GM21528 (cell line): ENCODE measurements around the gene DNAAF2.
"Not testable (repeated sequence)": the region's sequence is repeated elsewhere in the genome, so short reads cannot be mapped to it uniquely, and the experiment has no call there.

Source experiments
- ATAC-seq: cut with Tn5 transposase; IDR thresholded peaks from one replicate; pipeline ENCODE4 v1.9.1; 2021; ENCODE audit warnings: mild to moderate bottlenecking, moderate library complexity; ENCODE audit not compliant: unreplicated experiment, low FRiP score

The DNAAF2 gene

DNA sequence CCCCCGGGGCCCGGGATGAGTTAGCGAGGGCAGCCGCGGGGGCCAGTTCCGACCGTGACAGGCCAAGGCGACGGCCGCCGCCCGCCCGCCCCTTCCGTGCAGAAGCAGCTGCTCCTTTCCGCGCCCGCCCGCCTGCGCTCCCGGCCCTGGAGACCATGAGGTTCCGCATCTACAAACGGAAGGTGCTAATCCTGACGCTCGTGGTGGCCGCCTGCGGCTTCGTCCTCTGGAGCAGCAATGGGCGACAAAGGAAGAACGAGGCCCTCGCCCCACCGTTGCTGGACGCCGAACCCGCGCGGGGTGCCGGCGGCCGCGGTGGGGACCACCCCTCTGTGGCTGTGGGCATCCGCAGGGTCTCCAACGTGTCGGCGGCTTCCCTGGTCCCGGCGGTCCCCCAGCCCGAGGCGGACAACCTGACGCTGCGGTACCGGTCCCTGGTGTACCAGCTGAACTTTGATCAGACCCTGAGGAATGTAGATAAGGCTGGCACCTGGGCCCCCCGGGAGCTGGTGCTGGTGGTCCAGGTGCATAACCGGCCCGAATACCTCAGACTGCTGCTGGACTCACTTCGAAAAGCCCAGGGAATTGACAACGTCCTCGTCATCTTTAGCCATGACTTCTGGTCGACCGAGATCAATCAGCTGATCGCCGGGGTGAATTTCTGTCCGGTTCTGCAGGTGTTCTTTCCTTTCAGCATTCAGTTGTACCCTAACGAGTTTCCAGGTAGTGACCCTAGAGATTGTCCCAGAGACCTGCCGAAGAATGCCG lies 13.7 kb downstream of the DNAAF2 start:
- peak; percentile 20 for ATAC-seq

DNA sequence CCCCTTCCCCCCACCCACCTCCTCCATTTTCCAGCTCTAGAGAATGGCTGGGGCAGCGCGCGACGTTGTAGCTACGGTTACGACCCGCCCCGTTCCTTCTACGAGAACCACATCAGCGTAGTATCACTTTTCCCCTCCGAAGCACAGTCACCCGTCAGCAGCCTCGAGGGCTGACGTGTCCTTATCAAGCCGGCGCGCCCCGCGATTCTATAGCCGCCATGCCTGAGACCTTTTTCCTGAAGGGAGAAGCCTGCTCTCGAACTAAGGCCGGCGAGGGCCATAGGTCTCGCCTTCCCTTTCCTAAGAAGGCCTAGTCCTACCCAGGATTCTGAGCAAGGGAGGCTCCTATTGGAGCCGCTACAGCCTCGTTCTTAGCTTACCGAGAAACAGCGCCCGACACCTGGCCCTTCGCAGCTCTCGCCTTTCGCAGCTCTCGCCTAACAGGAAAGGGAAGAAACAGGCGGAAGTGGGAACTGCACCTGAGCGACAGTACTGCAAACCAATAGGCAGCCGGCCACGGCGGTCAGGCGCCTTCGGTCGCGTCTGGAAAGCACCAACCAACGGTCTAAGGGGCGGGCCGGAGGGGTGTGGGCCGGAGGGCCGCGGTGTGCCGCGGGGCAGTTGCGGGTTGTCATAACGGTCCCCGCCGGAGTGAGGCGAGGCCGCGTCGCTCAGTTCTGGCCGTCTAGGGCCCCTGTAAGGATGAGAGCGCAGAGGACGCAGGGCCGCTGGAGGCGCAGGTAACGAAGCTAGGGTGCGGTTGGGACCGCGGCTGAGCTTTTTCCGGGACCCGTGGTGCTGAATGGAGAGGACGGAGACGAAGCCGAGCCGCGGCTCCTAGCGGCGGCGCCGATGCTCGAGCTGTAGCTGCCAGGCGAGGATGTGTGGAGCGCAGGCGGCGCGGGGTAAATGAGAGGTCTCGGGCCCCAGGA lies 14.6 kb downstream of the DNAAF2 start, which contains the start of the genes MGAT2 and RPL36AL:
MGAT2 (plus strand) TSS at position 618 of the 932 bp plus-strand sequence. CDS start 470 bp downstream, outside the sequence.
RPL36AL (minus strand) TSS at position 445 of the 932 bp plus-strand sequence. CDS start 1,522 bp downstream, outside the sequence.
- ATAC-seq: peak; percentile 94

DNA sequence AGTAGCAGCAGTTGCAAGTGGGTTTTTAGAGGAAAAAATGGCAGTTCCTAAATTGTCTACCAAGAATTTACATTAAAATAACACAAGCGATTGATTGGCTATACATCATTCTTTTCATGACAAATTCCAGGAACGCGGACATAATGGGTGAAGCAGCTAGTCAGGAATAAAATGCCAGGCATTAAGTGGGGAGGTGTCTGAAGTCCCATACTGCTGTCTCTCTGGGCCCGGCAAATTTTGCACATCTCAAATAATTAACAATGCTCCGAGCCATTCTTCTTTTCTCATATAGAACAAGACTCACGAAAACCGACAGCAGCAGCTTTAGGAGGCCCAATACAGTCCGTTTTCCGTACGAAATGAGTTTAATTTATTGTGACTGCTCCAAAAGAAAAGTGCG lies 15.3 kb downstream of the DNAAF2 start:
- no peak for ATAC-seq

DNA sequence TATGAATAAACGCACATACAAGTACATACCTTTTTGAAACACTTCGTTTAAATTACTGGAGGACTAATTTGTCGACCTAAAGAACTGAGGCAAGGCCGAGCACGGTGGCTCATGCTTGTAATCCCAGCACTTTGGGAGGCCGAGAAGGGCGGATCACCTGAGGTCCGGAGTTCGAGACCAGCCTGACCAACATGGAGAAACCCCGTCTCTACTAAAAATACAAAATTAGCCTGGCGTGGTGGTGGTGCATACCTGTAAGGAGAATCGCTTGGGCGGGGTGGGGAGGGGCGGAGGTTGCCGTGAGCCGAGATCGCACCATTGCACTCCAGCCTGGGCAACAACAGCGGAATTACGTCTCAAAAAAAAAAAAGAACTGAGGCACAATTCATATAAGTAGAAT lies 15.8 kb downstream of the DNAAF2 start:
- not testable (repeated sequence) for ATAC-seq

DNA sequence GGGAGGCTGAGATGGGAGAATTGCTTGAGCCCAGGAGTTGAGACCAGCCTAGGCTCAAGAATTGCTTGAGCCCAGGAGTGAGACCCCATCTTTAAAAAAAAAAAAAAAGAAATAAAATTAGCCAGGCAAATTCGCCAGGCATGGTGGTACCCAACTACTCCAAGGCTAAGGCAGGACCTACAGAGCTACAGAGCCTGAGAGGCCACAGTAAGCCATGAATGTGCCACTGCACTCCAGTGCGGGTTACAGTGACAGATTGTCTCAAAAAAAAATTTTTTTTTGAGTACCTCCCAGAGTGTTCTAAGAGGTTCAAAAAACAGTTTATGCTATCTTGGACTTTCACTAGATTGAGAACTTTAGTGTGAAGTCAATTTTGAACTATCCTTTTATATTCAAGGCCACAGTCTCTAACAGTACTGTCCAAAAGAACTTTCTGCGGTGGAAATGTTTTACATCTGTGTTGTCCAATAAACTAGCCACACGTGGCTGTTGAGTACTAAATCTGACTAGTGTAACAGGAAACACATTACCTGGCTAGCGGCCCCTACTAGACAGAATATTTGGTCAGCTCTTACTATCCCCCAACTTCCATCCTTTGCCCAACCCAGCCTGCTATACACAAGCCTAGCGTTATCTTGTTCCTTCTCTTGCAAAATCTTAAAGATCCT lies 17.1 kb downstream of the DNAAF2 start:
- no peak for ATAC-seq

DNA sequence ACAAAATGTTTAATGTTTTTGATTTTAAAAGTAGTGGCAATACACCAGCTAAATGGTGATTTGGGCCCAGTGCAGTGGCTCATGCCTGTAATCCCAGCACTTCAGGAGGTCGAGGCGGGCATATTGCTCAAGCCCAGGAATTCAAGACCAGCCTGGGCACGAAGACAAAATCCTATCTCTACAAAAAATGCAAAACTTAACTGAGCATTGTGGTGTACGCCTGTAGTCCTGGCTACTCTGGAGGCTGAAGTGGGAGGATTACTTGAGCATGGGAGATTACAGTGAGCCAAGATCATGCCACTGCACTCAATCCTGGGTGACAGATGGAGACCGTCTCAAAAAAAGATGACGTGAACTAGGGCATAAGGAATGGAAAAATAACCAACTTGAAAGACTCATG lies 19.3 kb downstream of the DNAAF2 start:
- no peak for ATAC-seq

DNA sequence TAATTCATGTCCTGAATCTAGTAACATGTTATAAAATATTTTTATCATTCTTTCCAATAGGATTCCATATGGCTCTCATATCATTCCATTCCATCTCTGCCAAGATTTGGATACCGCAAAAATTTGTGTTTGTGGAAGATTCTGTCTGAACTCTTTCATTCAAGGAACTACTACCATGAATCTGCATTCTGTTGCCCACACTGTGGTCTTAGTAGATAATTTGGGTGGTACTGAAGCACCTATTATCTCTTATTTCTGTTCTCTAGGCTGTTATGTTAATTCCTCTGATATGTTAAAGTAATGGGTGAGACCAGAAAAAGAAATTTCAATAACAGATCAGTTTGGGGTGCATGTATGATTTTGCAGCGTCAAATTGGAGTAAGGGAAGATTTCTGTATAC lies 20.8 kb downstream of the DNAAF2 start:
- no peak for ATAC-seq

DNA sequence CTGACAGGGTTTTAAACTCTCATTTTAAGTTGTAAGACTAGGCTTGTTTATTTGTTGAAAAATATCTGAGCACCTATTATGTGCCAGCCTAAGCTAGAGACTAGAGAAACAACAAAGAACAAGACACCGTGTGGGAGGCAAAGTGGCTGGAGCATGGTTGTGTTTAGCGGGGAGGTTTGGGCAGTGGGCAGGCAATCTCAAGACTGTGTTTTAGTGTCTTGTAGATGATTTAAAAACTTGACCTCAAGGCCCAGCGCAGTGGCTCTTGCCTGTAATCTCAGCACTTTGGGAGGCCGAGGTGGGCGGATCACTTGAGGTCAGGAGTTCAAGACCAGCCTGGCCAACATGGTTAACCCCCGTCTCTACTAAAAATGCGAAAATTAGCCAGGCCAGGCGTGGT lies 22.4 kb downstream of the DNAAF2 start:
- ATAC-seq: no peak

DNA sequence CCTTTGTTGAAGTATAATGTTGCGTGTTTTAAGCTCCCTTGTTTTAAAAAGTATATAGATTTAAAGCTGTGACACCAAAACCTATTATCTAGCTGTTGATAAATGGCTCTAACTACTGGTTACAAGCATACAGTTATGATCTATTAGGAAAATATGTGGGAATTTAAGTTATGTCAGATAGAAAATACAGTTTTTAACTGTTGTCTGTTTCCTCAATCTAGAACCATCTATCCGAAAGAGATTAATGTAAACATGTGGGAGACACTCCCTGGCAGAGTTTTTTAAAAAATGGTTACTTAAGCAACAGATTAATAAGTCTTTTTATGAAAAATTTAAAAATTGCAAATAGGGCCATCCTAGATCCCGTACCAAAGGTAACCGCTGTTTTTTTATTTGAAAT lies 22.8 kb downstream of the DNAAF2 start:
- no peak for ATAC-seq

DNA sequence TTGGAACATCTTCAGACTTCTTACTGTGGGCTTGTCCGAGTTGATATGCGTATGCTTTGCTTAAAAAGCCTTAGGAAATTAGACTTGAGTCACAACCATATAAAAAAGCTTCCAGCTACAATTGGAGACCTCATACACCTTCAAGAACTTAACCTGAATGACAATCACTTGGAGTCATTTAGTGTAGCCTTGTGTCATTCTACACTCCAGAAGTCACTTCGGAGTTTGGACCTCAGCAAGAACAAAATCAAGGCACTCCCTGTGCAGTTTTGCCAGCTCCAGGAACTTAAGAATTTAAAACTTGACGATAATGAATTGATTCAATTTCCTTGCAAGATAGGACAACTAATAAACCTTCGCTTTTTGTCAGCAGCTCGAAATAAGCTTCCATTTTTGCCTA lies 27.5 kb downstream of the DNAAF2 start:
- ATAC-seq: no peak

DNA sequence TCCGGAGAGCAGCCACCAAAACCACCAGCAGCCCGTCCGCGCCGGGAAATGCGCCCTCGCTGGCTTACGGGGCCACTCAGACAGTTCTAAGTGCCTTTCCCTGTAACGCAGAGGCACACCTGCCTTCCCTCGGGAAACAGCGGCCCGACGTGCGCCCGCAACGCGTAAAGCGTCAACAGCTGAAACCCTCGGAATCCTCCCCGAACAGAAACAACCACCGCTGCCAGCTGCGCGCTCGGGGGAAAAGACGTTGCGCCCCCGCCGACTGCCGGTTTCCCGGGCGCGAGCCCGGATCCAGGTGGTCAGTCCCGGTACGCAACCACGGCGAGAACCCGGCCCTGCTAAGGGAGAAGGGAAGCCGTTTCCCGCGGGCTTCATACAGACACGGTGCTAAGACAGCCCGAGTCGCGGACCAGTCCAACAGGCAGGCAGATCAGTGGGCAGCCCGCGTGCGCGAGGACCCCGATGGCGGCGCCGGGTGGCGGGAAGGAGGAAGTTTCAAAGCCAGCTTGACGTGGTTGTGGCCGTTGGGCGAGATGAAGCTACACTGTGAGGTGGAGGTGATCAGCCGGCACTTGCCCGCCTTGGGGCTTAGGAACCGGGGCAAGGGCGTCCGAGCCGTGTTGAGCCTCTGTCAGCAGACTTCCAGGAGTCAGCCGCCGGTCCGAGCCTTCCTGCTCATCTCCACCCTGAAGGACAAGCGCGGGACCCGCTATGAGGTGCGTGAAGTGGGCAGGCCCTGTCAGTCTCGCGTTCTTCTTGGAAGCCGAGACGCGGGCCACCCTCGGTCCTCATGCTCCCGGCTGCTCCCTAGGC lies 36.4 kb downstream of the DNAAF2 start, which contains the start of gene LRR1:
LRR1 (plus strand) TSS at position 456 of the 816 bp plus-strand sequence; CDS start at position 537, 81 bp downstream.
- ATAC-seq: peak; percentile 50

DNA sequence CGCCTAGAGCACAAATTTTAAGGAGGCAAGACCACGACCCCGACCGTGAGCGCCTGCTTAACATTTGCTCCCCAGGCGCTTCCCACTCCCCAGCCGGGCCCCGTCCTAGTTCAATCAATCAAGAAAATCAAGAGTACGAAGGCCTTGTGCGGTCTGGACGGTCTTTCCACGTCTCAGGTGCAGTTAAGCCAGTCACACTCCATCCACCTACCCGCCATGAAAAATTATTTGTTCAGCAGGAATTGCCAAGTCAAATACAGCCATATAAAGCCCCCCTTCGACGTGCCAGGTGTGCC lies 36.9 kb downstream of the DNAAF2 start:
- ATAC-seq: no peak

DNA sequence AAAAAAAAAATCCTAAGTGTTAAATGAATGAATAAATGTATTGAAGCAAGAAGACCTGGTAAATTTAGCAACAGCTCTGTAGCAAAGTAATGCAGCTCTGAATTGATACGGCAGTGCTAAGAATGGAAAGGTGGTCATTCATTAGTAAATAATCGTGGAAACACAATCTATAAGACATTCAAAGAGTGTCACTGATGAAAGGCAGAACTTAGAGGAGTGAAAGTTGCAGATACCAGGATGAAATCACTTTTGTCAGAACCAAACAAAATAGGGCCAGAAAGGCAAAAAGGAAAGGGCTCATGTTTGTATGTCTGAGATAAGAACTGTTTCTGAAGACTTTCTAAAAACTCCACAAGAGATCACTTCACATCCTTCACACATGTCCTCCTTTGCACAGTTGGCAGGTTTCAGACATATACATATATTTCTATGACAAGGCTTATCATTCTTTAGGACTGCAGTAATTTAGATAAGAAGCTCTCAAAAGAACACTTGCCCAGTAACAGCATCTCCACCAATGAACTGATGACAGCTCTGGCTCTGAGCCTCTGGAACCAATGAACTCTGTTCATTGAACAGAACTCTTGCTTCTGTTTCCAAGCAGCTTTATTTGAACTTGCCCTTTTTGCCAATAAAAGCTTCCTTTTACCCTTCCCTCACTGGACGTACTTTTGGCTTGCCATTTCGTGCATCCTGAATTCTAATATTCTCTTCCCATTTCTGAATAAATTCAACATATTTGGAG lies 40.5 kb downstream of the DNAAF2 start:
- peak; percentile 27 for ATAC-seq

DNA sequence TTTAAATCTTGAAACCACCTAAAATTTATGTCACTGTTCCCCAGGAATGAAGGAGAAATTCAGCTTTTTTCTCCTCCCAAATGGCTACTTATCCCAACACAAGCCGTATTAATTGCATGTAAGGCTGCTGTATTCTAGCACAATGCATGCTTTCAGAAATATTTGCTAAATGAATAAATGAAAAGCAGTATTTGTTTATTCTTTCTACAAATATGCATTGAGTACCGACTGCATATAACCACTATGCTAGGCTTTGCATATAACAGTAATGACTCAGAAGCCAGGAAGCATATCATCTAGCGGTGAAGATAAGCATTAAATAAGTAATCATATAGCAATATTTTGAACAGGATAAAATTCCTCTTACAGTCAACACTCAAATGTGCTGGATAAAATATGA lies 42.0 kb downstream of the DNAAF2 start:
- no peak for ATAC-seq

DNA sequence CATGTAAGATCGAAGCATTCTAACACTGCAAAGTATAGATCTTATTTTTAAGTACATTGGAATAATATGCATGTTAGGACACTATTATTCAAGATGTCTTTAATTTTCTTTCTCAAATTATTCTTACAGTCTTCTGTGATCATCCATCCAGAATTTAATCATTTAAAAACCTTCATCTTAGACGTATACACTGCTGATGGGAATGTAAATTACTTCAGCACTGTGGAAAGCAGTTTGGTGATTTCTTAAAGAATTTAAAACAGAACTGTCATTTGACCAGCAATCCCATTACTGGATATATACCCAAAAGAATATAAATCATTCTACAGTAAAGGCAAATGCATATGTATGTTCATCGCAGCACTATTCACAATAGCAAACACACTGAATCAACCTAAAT lies 45.7 kb downstream of the DNAAF2 start:
- ATAC-seq: no peak

DNA sequence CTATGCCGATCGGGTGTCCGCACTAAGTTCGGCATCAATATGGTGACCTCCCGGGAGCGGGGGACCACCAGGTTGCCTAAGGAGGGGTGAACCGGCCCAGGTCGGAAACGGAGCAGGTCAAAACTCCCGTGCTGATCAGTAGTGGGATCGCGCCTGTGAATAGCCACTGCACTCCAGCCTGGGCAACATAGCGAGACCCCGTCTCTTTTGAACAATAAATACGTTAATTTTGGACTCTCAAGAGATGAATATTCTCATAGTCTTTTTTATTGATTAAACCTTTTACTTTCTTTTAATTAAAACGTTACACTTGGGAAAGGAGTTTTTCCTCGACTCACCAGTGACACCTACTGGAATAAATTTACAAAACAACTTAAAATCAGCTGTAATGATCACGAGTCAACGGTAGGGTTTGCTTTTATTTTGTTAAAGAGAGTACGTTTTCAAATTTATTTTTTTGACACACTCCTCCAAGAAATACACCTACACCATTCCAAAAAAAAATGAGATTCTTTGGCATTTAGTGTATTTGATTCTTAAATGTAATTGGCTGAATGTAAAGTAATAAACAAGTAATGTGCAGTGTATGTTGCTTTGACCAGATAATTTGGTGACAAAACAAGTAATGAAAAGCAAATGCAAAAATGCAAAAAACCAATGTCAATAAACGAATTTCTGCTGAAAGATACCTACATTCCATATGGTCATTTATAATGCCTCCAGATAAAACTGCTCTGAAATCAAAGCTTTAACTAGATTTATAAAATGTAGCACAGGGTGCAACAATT lies 48.2 kb downstream of the DNAAF2 start:
- ATAC-seq: peak; percentile 42

DNA sequence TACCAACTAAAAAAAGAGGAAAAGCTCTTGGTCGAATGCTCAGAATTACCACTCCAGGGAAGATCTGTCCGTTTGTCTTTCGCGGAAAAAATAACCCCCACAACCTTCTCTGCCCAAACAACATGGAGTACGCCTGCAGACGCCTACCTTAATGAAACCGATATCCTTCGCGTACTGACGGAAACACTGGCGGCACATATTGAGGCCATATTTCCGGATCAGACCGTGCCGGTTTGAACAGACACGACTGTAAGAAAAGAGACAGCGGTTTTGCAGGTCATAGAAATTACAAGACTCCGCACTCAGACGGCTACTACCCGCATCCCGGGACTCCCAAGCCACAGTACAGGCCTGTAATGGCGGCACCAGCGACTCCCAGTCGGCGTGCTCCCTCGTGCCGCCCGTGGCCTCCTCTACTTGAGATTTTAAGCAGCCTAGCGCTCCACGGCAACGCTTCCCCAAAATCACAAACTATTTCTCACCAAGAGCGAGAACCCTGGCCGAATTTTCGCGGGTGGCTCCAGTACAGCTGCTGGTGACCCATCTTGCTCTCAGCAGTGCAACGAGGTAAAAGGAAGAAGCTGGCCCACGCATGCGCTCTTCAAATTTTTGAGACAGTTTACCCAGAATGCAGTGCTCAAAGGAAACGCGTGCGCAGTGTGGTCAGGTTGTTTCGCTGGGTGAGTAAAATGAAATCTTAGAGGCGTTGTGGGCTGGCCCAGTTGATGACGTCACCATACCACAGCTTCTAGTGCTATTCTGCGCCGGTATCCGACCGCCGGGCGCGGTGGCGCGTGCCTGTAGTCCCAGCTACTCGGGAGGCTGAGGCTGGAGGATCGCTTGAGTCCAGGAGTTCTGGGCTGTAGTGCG lies 49.0 kb downstream of the DNAAF2 start, which contains the start of gene RPS29:
RPS29 (minus strand) TSS at position 578 of the 870 bp plus-strand sequence; CDS start at position 544, 34 bp downstream.
- peak; percentile 88 for ATAC-seq
